Type B pancreatic cell (in vitro differentiated cells): ENCODE results near the gene EIF2A. TPM values are rescaled to one million over a fixed set of nuclear protein-coding genes. Genes with fewer than 3 reads are reported as not detected.

Experiments
- DNase-seq: peaks from one replicate; pipeline ENCODE4 v3.0.0; 2021; ENCODE audit warnings: mixed read lengths; ENCODE audit not compliant: unreplicated experiment; ENCODE audit errors: extremely low spot score
- H3K27ac Mint-ChIP-seq: 2 replicates; pipeline ENCODE4 v1.8.0; 2021; ENCODE audit warnings: mild to moderate bottlenecking, mixed read lengths
- H3K27me3 Mint-ChIP-seq: 2 replicates; pipeline ENCODE4 v1.8.0; 2021; ENCODE audit warnings: mixed read lengths
- H3K36me3 Mint-ChIP-seq: 2 replicates; pipeline ENCODE4 v1.8.0; 2021; ENCODE audit warnings: mixed read lengths
- H3K4me1 Mint-ChIP-seq: one replicate; pipeline ENCODE4 v1.8.0; 2021; ENCODE audit warnings: mixed read lengths; ENCODE audit not compliant: unreplicated experiment
- H3K4me3 Mint-ChIP-seq: 2 replicates; pipeline ENCODE4 v1.8.0; 2021; ENCODE audit warnings: mild to moderate bottlenecking, mixed read lengths
- H3K9me3 Mint-ChIP-seq: 2 replicates; pipeline ENCODE4 v1.8.0; 2021; ENCODE audit warnings: mixed read lengths
- CTCF ChIP-seq: fragments of 200-600 bp; sonication (generic); conservative IDR thresholded peaks from 2 replicates; pipeline ENCODE4 v1.5.0; 2021; ENCODE audit warnings: antibody characterized with exemption, mild to moderate bottlenecking
- total RNA-seq: library from RNA; stranded (reverse); gene quantifications from 2 replicates; pipeline ENCODE4 v1.2.1, GENCODE V29; 2021; ENCODE audit warnings: low replicate concordance

EIF2A gene
- total RNA-seq, 1 donor from 2014 or later = 58.3 TPM

- Mint-ChIP-seq H3K27me3 (no peaks in the 10 kb centered on the region), H3K36me3 (peaks cover 41% of the 10 kb centered on the region), H3K4me1 (peaks cover 23% of the 10 kb centered on the region), H3K9me3 (peaks cover 7% of the 10 kb centered on the region), H3K27ac (no peak overlapping the region), H3K4me3 (no peak overlapping the region)
- no peak for TF ChIP-seq CTCF
- no peak for DNase-seq
These were observed 64.2 kb downstream of the EIF2A start for GRCh38 chr3:150610785-150611184.

GRCh38 chr3:150611666-150612065, 65.1 kb downstream of the EIF2A start:
- TF ChIP-seq CTCF = no peak
- DNase-seq = no peak
- H3K27me3 Mint-ChIP-seq = no peaks in the 10 kb centered on the region

GRCh38 chr3:150612494-150612893, 65.9 kb downstream of the EIF2A start:
- DNase-seq = no peak

More at GRCh38 chr3:150611666-150612065, 65.1 kb downstream of the EIF2A start:
- Mint-ChIP-seq H3K4me3 (no peak overlapping the region), H3K36me3 (peaks cover 42% of the 10 kb centered on the region), H3K27ac (no peak overlapping the region), H3K4me1 (peaks cover 22% of the 10 kb centered on the region), H3K9me3 (peaks cover 7% of the 10 kb centered on the region)

GRCh38 chr3:150613034-150613433, 66.4 kb downstream of the EIF2A start:
- H3K36me3 Mint-ChIP-seq = peaks cover 37% of the 10 kb centered on the region
- H3K9me3 Mint-ChIP-seq = peaks cover 7% of the 10 kb centered on the region
- H3K4me1 Mint-ChIP-seq = peaks cover 13% of the 10 kb centered on the region
- no peak overlapping the region for H3K27ac Mint-ChIP-seq
- H3K4me3 Mint-ChIP-seq = no peak overlapping the region
- DNase-seq = no peak
- no peaks in the 10 kb centered on the region for H3K27me3 Mint-ChIP-seq
- no peak for TF ChIP-seq CTCF

More at GRCh38 chr3:150612494-150612893, 65.9 kb downstream of the EIF2A start:
- H3K36me3 Mint-ChIP-seq = peaks cover 40% of the 10 kb centered on the region
- no peaks in the 10 kb centered on the region for H3K27me3 Mint-ChIP-seq
- H3K9me3 Mint-ChIP-seq = peaks cover 7% of the 10 kb centered on the region
- no peak overlapping the region for H3K4me3 Mint-ChIP-seq
- TF ChIP-seq CTCF = no peak
- peaks cover 19% of the 10 kb centered on the region for H3K4me1 Mint-ChIP-seq
- no peak overlapping the region for H3K27ac Mint-ChIP-seq

- H3K27me3 Mint-ChIP-seq = no peaks in the 10 kb centered on the region
These were observed 67.3 kb downstream of the EIF2A start for GRCh38 chr3:150613709-150614480.

More at GRCh38 chr3:150613709-150614480, 67.3 kb downstream of the EIF2A start:
- peaks cover 43% of the 10 kb centered on the region for H3K36me3 Mint-ChIP-seq
- peaks cover 13% of the 10 kb centered on the region for H3K4me1 Mint-ChIP-seq
- H3K4me3 Mint-ChIP-seq = no peak overlapping the region
- no peak for DNase-seq
- no peak for TF ChIP-seq CTCF
- H3K27ac Mint-ChIP-seq = no peak overlapping the region
- H3K9me3 Mint-ChIP-seq = peaks cover 7% of the 10 kb centered on the region
